PC-9 (cell line): ENCODE results near the gene CD48. TPM values are rescaled to one million over a fixed set of nuclear protein-coding genes. Genes with fewer than 3 reads are reported as not detected.

ENCODE experiments used
- BruUV-seq: library from RNA; stranded (reverse); fragments of 400-500 nt; replicated peaks from 2 replicates; lab custom pipeline; 2021; lab: Mats Ljungman, UMichigan
- CTCF ChIA-PET: fragments of 300-600 bp; sonication (Branson Sonifier 250); formaldehyde crosslinking; loops from one replicate; lab custom pipeline; 2022; ENCODE audit warnings: antibody characterized with exemption; lab: Charles Lee
- POLR2A ChIA-PET: fragments of 300-600 bp; sonication (Branson Sonifier 250); formaldehyde crosslinking; loops from one replicate; lab custom pipeline; 2022; ENCODE audit warnings: antibody characterized with exemption; ENCODE audit not compliant: unreplicated experiment; lab: Charles Lee
- DNase-seq, 2 experiments: peaks; one replicate each; pipeline versions ENCODE4 v3.0.0 to v3.0.0-alpha.2; 2015 to 2022; ENCODE audit warnings: mixed read lengths in 1 of 2
- H2AFZ ChIP-seq: fragments of 200-600 bp; sonication (generic); 2 replicates; pipeline ENCODE4 v1.8.1; 2017; ENCODE audit warnings: antibody characterized with exemption
- H3F3A ChIP-seq: fragments of 200-600 bp; sonication (generic); 2 replicates; pipeline ENCODE4 v1.8.1; 2017; ENCODE audit warnings: antibody characterized with exemption, mild to moderate bottlenecking, low read depth; ENCODE audit not compliant: insufficient read depth
- H3K27ac ChIP-seq: fragments of 200-600 bp; sonication (generic); 2 replicates; pipeline ENCODE4 v1.6.1; 2016; ENCODE audit warnings: mixed run types
- H3K27me3 ChIP-seq: fragments of 200-600 bp; sonication (generic); 2 replicates; pipeline ENCODE4 v1.6.1; 2016; ENCODE audit warnings: low read depth, mixed run types; ENCODE audit not compliant: insufficient read depth
- H3K36me3 ChIP-seq: fragments of 200-600 bp; sonication (generic); 2 replicates; pipeline ENCODE4 v1.6.1; 2016; ENCODE audit warnings: low read depth, mixed run types
- H3K4me1 ChIP-seq: fragments of 200-600 bp; sonication (generic); replicated peaks from 2 replicates; pipeline ENCODE4 v1.6.1; 2016; ENCODE audit warnings: mixed run types; ENCODE audit not compliant: insufficient read depth
- H3K4me2 ChIP-seq: fragments of 200-600 bp; sonication (generic); 2 replicates; pipeline ENCODE4 v1.6.1; 2017; ENCODE audit warnings: mixed run types
- H3K4me3 ChIP-seq: fragments of 200-600 bp; sonication (generic); 2 replicates; pipeline ENCODE4 v1.6.1; 2016; ENCODE audit warnings: mixed run types
- H3K79me2 ChIP-seq: fragments of 200-600 bp; sonication (generic); 2 replicates; pipeline ENCODE4 v1.6.1; 2017; ENCODE audit warnings: low read depth, mixed run types
- H3K9me2 ChIP-seq: fragments of 200-600 bp; sonication (generic); 2 replicates; pipeline ENCODE4 v1.8.1; 2017; ENCODE audit warnings: mild to moderate bottlenecking; ENCODE audit not compliant: insufficient read depth
- H3K9me3 ChIP-seq: fragments of 200-600 bp; sonication (generic); 2 replicates; pipeline ENCODE4 v1.8.1; 2016; ENCODE audit warnings: low read depth; ENCODE audit not compliant: insufficient read depth
- H4K20me1 ChIP-seq: fragments of 200-600 bp; sonication (generic); 2 replicates; pipeline ENCODE4 v1.8.1; 2017; ENCODE audit not compliant: insufficient read depth
- CTCF ChIP-seq: fragments of 200-600 bp; sonication (generic); conservative IDR thresholded peaks from 2 replicates; pipeline ENCODE4 v1.6.1; 2017; ENCODE audit warnings: mixed run types, antibody characterized with exemption, mild to moderate bottlenecking, moderate library complexity
- EZH2 ChIP-seq: fragments of 200-600 bp; sonication (generic); IDR thresholded peaks from 2 replicates; pipeline ENCODE4 v1.8.0; 2017; ENCODE audit warnings: antibody characterized with exemption, low read depth
- intact Hi-C: fragments of 100-400 bp; cut with micrococcal nuclease; formaldehyde crosslinking; loops from one replicate; pipeline ENCODE4 v1.10.0; 2022; ENCODE audit not compliant: unreplicated experiment
- total RNA-seq: library from RNA; stranded (reverse); gene quantifications from 2 replicates; pipeline ENCODE4 v1.2.3, GENCODE V29; 2021

The CD48 gene
- total RNA-seq, 1 experiment from 2014 or later: not detected

GRCh38 chr1:160665330-160666078, 46.1 kb downstream of the CD48 start:
- no peaks in the 10 kb centered on the region for H3K36me3 ChIP-seq
- no peak overlapping the region for H3K4me2 ChIP-seq
- no peak overlapping the region for H2AFZ ChIP-seq
- no TSS peak for BruUV-seq
- H3K9me2 ChIP-seq: no peaks in the 10 kb centered on the region
- intact Hi-C loops: no loop called here
- TF ChIP-seq CTCF: no peak
- no peak for TF ChIP-seq EZH2
- H3K9me3 ChIP-seq: no peaks in the 10 kb centered on the region
- peaks cover 31% of the 10 kb centered on the region for H3K27me3 ChIP-seq
- POLR2A ChIA-PET: no interaction called here
- CTCF ChIA-PET: no interaction called here
- H4K20me1 ChIP-seq: no peaks in the 10 kb centered on the region
- no peaks in the 10 kb centered on the region for H3K79me2 ChIP-seq
- no peak overlapping the region for H3K27ac ChIP-seq
- H3K4me1 ChIP-seq: no peaks in the 10 kb centered on the region
- DNase-seq: no peak
- no peak overlapping the region for H3K4me3 ChIP-seq
- H3F3A ChIP-seq: no peaks in the 10 kb centered on the region

- peaks cover 29% of the 10 kb centered on the region for H3K27me3 ChIP-seq
- H3K4me2 ChIP-seq: no peak overlapping the region
- H3K9me2 ChIP-seq: no peaks in the 10 kb centered on the region
- H3K79me2 ChIP-seq: no peaks in the 10 kb centered on the region
- no peaks in the 10 kb centered on the region for H4K20me1 ChIP-seq
- BruUV-seq: no TSS peak
- H3K4me1 ChIP-seq: no peaks in the 10 kb centered on the region
- no peak overlapping the region for H2AFZ ChIP-seq
- no peak overlapping the region for H3K27ac ChIP-seq
- intact Hi-C loops: no loop called here
- no peaks in the 10 kb centered on the region for H3K36me3 ChIP-seq
- no peaks in the 10 kb centered on the region for H3K9me3 ChIP-seq
- TF ChIP-seq CTCF (no peak), EZH2 (no peak)
- ChIA-PET CTCF (no interaction called here), POLR2A (no interaction called here)
- no peak for DNase-seq
- no peak overlapping the region for H3K4me3 ChIP-seq
- H3F3A ChIP-seq: no peaks in the 10 kb centered on the region
These were observed 47.0 kb downstream of the CD48 start for GRCh38 chr1:160664573-160665051.

GRCh38 chr1:160662910-160663309, 48.7 kb downstream of the CD48 start:
- intact Hi-C loops: no loop called here
- no TSS peak for BruUV-seq
- Histone ChIP-seq H3K9me2 (no peaks in the 10 kb centered on the region), H2AFZ (no peak overlapping the region), H3K9me3 (no peaks in the 10 kb centered on the region), H3K36me3 (no peaks in the 10 kb centered on the region), H3K4me2 (no peak overlapping the region), H4K20me1 (no peaks in the 10 kb centered on the region), H3K79me2 (no peaks in the 10 kb centered on the region), H3F3A (no peaks in the 10 kb centered on the region), H3K4me1 (no peaks in the 10 kb centered on the region), H3K4me3 (no peak overlapping the region), H3K27ac (no peak overlapping the region), H3K27me3 (peaks cover 41% of the 10 kb centered on the region)
- TF ChIP-seq CTCF: no peak
- TF ChIP-seq EZH2: no peak
- no peak for DNase-seq
- POLR2A ChIA-PET: interaction anchor here (0.6 kb wide), 1 partner anchor 1875 kb away, joined by 7 read pairs; no protein-coding TSS in a partner anchor
- CTCF ChIA-PET: no interaction called here
